Endothelial cell of umbilical vein (primary cell): ENCODE measurements around the gene DSP. TPM values are rescaled to one million over a fixed set of nuclear protein-coding genes. Genes with fewer than 3 reads are reported as not detected.

ENCODE experiments used
- BruUV-seq: library from RNA; stranded (reverse); fragments of 400-500 nt; replicated peaks from 2 replicates; lab custom pipeline; 2021; lab: Mats Ljungman, UMichigan
- CTCF ChIA-PET: fragments of 300-600, 350-600 bp; sonication (Branson Sonifier 250); formaldehyde crosslinking; loops from one replicate; lab custom pipeline; 2021; ENCODE audit warnings: antibody characterized with exemption, inconsistent platforms; lab: Charles Lee
- POLR2A ChIA-PET: fragments of 300-600, 350-600 bp; sonication (Branson Sonifier 250); formaldehyde crosslinking; loops from one replicate; lab custom pipeline; 2021; ENCODE audit warnings: antibody characterized with exemption, inconsistent platforms; lab: Charles Lee
- DNase-seq: peaks from one replicate; pipeline ENCODE4 v3.0.0-alpha.2; 2011; ENCODE audit warnings: low read depth, low spot score
- FAIRE-seq: peaks from 2 replicates; lab custom pipeline; 2011; peaks lifted over from hg19 to GRCh38; lab: Jason Lieb, UNC
- H2AFZ ChIP-seq: 2 replicates; pipeline ENCODE4 v1.6.0; 2012; ENCODE audit warnings: low read depth, low read length, control low read depth, inconsistent platforms
- H3K27ac ChIP-seq: 2 replicates; pipeline ENCODE4 v1.5.1; 2011; ENCODE audit warnings: low read depth, mild to moderate bottlenecking, control low read depth, low read length, moderate library complexity; ENCODE audit not compliant: insufficient read depth
- H3K27me3 ChIP-seq, 2 experiments: 2 replicates each; pipeline versions ENCODE4 v1.6.0 to v1.6.1; 2011; ENCODE audit warnings: low read length in 2 of 2, mixed read lengths in 1 of 2; ENCODE audit not compliant: control insufficient read depth in 2 of 2, insufficient read depth in 2 of 2
- H3K36me3 ChIP-seq, 2 experiments: 2 replicates in 1 of 2; 3 replicates in 1 of 2; pipeline ENCODE4 v1.5.1; 2011; ENCODE audit warnings: low read length in 2 of 2, mild to moderate bottlenecking in 1 of 2, moderate library complexity in 1 of 2; ENCODE audit not compliant: control insufficient read depth in 2 of 2, insufficient read depth in 2 of 2; ENCODE audit errors: extremely low read depth in 1 of 2
- H3K4me1 ChIP-seq: 3 replicates; pipeline ENCODE4 v1.5.1; 2011; ENCODE audit warnings: mild to moderate bottlenecking, low read length; ENCODE audit not compliant: control insufficient read depth, insufficient read depth; ENCODE audit errors: extremely low read depth
- H3K4me2 ChIP-seq: 2 replicates; pipeline ENCODE4 v1.6.1; 2011; ENCODE audit warnings: low read length, control low read depth, mixed read lengths; ENCODE audit not compliant: insufficient read depth
- H3K4me3 ChIP-seq, 3 experiments: fragments of 200-600 bp in 1 of 3; sonication (generic), shearing (Covaris generic) in 1 of 3; replicated peaks in 1 of 3; 2 replicates each; pipeline ENCODE4 v1.5.1; 2011 to 2016; ENCODE audit warnings: control low read depth in 3 of 3, low read length in 3 of 3, mild to moderate bottlenecking in 2 of 3, inconsistent platforms in 1 of 3, low read depth in 1 of 3, moderate library complexity in 1 of 3; ENCODE audit not compliant: insufficient read depth in 1 of 3
- H3K79me2 ChIP-seq: 2 replicates; pipeline ENCODE4 v1.6.0; 2012; ENCODE audit warnings: low read length, inconsistent platforms; ENCODE audit not compliant: control insufficient read depth, insufficient read depth
- H3K9ac ChIP-seq: replicated peaks from 2 replicates; pipeline ENCODE3; 2011; ENCODE audit warnings: low read length, control low read depth; ENCODE audit not compliant: insufficient read depth; ENCODE audit errors: extremely low read depth
- H3K9me1 ChIP-seq: replicated peaks from 3 replicates; pipeline ENCODE4 v1.6.0; 2011; ENCODE audit warnings: mild to moderate bottlenecking, low read length; ENCODE audit not compliant: control insufficient read depth, insufficient read depth; ENCODE audit errors: extremely low read depth
- H3K9me3 ChIP-seq: replicated peaks from 2 replicates; pipeline ENCODE4 v1.5.1; 2012; ENCODE audit warnings: low read length, inconsistent platforms; ENCODE audit not compliant: control insufficient read depth, insufficient read depth
- H4K20me1 ChIP-seq: replicated peaks from 2 replicates; pipeline ENCODE3; 2011; ENCODE audit warnings: mild to moderate bottlenecking, low read length; ENCODE audit not compliant: control insufficient read depth, insufficient read depth; ENCODE audit errors: extremely low read depth
- CTCF ChIP-seq, 2 donors: IDR thresholded peaks; 1 replicate in 1 of 2; 2 replicates in 1 of 2; pipeline ENCODE4 v1.5.1; 2011; ENCODE audit warnings: low read length in 2 of 2, mild to moderate bottlenecking in 2 of 2, moderate library complexity in 2 of 2, control low read depth in 1 of 2, inconsistent platforms in 1 of 2, low read depth in 1 of 2; ENCODE audit not compliant: insufficient read depth in 1 of 2; ENCODE audit errors: extremely low read depth in 1 of 2
- EZH2 ChIP-seq: IDR thresholded peaks from 2 replicates; pipeline ENCODE4 v1.6.1; 2012; ENCODE audit warnings: borderline replicate concordance, low read depth, mild to moderate bottlenecking, moderate library complexity, low read length, inconsistent platforms; ENCODE audit not compliant: severe bottlenecking
- FOS ChIP-seq: IDR thresholded peaks from 2 replicates; pipeline ENCODE4 v1.6.1; 2011; ENCODE audit warnings: mild to moderate bottlenecking, low read length, moderate library complexity, borderline replicate concordance; ENCODE audit not compliant: insufficient read depth
- GATA2 ChIP-seq: IDR thresholded peaks from 2 replicates; pipeline ENCODE4 v1.7.0; 2011; ENCODE audit warnings: low read depth, mild to moderate bottlenecking, moderate library complexity, mixed read lengths, low read length; ENCODE audit not compliant: insufficient read length, insufficient read depth
- JUN ChIP-seq: IDR thresholded peaks from 2 replicates; pipeline ENCODE4 v1.6.1; 2011; ENCODE audit warnings: borderline replicate concordance, low read depth; ENCODE audit not compliant: insufficient read length, insufficient read depth
- MYC ChIP-seq: IDR thresholded peaks from one replicate; pipeline ENCODE4 v1.6.1; 2011; ENCODE audit warnings: mild to moderate bottlenecking, low read depth, low read length
- POLR2A ChIP-seq: IDR thresholded peaks from 2 replicates; pipeline ENCODE4 v1.6.1; 2012; ENCODE audit warnings: low read depth, mild to moderate bottlenecking, control low read depth, low read length
- POLR2AphosphoS5 ChIP-seq: IDR thresholded peaks from 2 replicates; pipeline ENCODE4 v1.6.1; 2012; ENCODE audit warnings: low read depth, mild to moderate bottlenecking, control low read depth, low read length, moderate library complexity; ENCODE audit not compliant: insufficient read depth
- dilution Hi-C: fragments of 300-500 bp; cut with MboI; formaldehyde crosslinking; loops from one replicate; pipeline ENCODE4 v1.15.0; 2019; ENCODE audit warnings: low sequenced_read_pairs; ENCODE audit not compliant: extremely low pct_ligation_motif_present
- intact Hi-C: fragments of 100-400 bp; cut with micrococcal nuclease; formaldehyde crosslinking; loops from one replicate; pipeline ENCODE4 v1.10.0; 2022
- polyA plus RNA-seq, 4 experiments: library from polyadenylated mRNA; depleted of rRNA in 3 of 4; stranded (reverse) in 3 of 4; unstranded in 1 of 4; fragments of >200 nt; gene quantifications; 2 replicates each; pipeline versions ENCODE4 v1.2.1 to v1.2.3, GENCODE V29; 2011 to 2012; ENCODE audit warnings: missing spikeins in 1 of 4
- total RNA-seq: library from RNA; stranded (reverse); gene quantifications from 2 replicates; pipeline ENCODE4 v1.2.3, GENCODE V29; 2021
- TF ChIP-seq, protein P1 (sequence below): IDR thresholded peaks from 2 replicates; pipeline ENCODE4 v1.6.1; 2011; ENCODE audit not compliant: insufficient read depth, insufficient read length

Gene DSP
- total and polyA plus RNA-seq, 2 donors (not counting 3 experiments of a cell fraction or from before 2014, with no cell fraction given), result 0.03 to 0.77 TPM

- intact Hi-C loops (no loop called here), dilution Hi-C loops (no loop called here)
- TF ChIP-seq POLR2A (no peak), FOS (no peak), EZH2 (no peak), MYC (no peak), POLR2AphosphoS5 (no peak), GATA2 (no peak)
- BruUV-seq, result no TSS peak
- Histone ChIP-seq H3K27ac (no peak overlapping the region), H3K9me3 (no peaks in the 10 kb centered on the region), H3K9me1 (no peaks in the 10 kb centered on the region), H3K4me3 (no peak overlapping the region), H3K9ac (no peak overlapping the region), H3K4me2 (no peak overlapping the region), H3K4me1 (no peaks in the 10 kb centered on the region), H3K79me2 (no peaks in the 10 kb centered on the region), H2AFZ (no peak overlapping the region), H4K20me1 (no peaks in the 10 kb centered on the region), H3K27me3 (peaks cover 21 to 40% of the 10 kb centered on the region in 2 experiments), H3K36me3 (no peaks in the 10 kb centered on the region)
- DNase-seq (no peak), FAIRE-seq (no peak)
- CTCF ChIA-PET, result no interaction called here
- POLR2A ChIA-PET, result no interaction called here
These were observed 6.0 kb upstream of the DSP start for GRCh38 chr6:7535498-7535897.

DNA sequence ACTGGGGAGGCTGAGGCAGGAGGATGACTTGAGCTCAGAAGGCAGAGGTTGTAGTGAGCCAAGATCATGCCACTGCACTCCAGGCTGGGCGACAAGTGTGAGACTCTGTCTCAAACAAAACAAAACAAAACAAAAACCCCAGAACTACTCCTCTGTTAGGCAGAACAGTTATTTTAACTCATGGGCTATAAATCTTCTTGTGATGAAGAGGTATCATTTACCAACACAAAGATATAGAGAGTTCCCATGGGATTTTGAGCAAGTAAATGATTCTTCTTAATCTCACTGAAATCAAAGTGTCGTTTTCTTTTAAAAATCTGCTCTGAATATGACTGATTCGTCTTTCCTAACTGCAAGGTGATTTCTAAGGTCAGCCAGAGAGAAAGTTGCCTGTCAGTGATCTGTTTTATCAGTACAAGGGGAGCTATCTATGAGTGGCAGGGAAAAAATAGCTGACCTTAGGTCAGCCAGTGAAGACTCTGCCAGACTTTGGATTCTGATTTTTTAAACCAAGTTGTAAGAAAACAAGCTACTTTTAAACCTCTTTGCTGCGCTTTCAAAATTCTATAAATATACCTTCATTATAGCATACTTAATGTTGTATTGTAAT is 3.8 kb upstream of the DSP start:
- Histone ChIP-seq H4K20me1 (no peaks in the 10 kb centered on the region), H3K4me3 (no peak overlapping the region), H3K4me1 (peaks cover 10% of the 10 kb centered on the region), H3K9me3 (no peaks in the 10 kb centered on the region), H3K27ac (no peak overlapping the region), H2AFZ (no peak overlapping the region), H3K36me3 (no peaks in the 10 kb centered on the region), H3K4me2 (no peak overlapping the region), H3K27me3 (peaks cover 36 to 57% of the 10 kb centered on the region in 2 experiments), H3K9ac (no peak overlapping the region), H3K79me2 (no peaks in the 10 kb centered on the region), H3K9me1 (no peaks in the 10 kb centered on the region)
- TF ChIP-seq JUN (no peak), FOS (no peak), POLR2A (no peak), POLR2AphosphoS5 (no peak), EZH2 (no peak), MYC (no peak), CTCF (IDR thresholded peaks at IDR 0.05; ENCODE audit: extremely low read depth in 1 of 2, insufficient read depth in 1 of 2, low read depth in 1 of 2, low read length in 2 of 2) (no peak), GATA2 (no peak)
- TF ChIP-seq, protein P1, sequence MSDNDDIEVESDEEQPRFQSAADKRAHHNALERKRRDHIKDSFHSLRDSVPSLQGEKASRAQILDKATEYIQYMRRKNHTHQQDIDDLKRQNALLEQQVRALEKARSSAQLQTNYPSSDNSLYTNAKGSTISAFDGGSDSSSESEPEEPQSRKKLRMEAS, result no peak
- ChIA-PET POLR2A (no interaction called here), CTCF (interaction anchor here (0.9 kb wide), 1 partner anchor 14 kb away, joined by 3 read pairs; no protein-coding TSS in a partner anchor)
- dilution Hi-C loops, result no loop called here
- FAIRE-seq, result no peak
- DNase-seq, result no peak
- intact Hi-C loops, result no loop called here
- no TSS peak for BruUV-seq
